ENCODE measurements around the gene HOXD1. TPM values are rescaled to one million over a fixed set of nuclear protein-coding genes. Genes with fewer than 3 reads are reported as not detected.

HOXD1 gene
- total and polyA plus RNA-seq, 2 donors (not counting 3 experiments of a cell fraction or from before 2014, with no cell fraction given) = 6.6 to 10.4 TPM

DNA sequence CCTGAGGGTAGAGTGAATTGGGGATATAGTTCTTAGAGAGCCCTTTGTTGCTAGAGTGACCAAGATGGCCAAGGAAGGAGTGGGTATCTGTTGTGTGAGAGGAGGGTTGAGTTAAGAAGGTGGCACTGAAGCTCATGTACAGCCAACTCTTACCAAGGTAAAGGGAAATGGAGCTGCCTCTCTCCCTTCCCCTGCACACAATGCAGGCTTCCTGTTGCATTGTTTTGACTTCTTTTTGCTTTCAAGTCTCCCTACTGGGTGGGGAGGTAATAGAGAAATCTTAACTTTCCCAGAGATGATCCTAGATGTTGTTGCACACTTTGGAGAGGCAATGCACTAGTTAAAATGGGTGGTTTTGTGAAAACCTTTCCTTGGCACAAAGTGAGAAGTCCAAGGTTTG lies 23.8 kb downstream of the HOXD1 start:
- no peaks in the 10 kb centered on the region for H3K27me3 ChIP-seq (ENCODE audit: control insufficient read depth in 2 of 2, insufficient read depth in 2 of 2, low read length in 2 of 2)
- BruUV-seq (replicated peaks) = no TSS peak
- ChIA-PET POLR2A (no interaction called here), CTCF (interaction anchor here (1.0 to 1.7 kb wide), 5 partner anchors 11 to 342 kb away, joined by 3 to 5 read pairs (median 3); no protein-coding TSS in a partner anchor)
- H3K36me3 ChIP-seq (ENCODE audit: control insufficient read depth in 2 of 2, extremely low read depth in 1 of 2, insufficient read depth in 2 of 2, low read length in 2 of 2) = no peaks in the 10 kb centered on the region
- intact Hi-C loops (cut with micrococcal nuclease) = no loop called here
- FAIRE-seq = no peak
- no peaks in the 10 kb centered on the region for H3K9me3 ChIP-seq (replicated peaks; ENCODE audit: control insufficient read depth, insufficient read depth, low read length)
- H3K4me2 ChIP-seq (ENCODE audit: insufficient read depth, low read length) = no peak overlapping the region
- H3K4me1 ChIP-seq (ENCODE audit: control insufficient read depth, extremely low read depth, insufficient read depth, low read length) = peaks cover 6% of the 10 kb centered on the region
- H3K9ac ChIP-seq (replicated peaks; ENCODE audit: extremely low read depth, insufficient read depth, low read length) = no peak overlapping the region
- no peak overlapping the region for H3K27ac ChIP-seq (ENCODE audit: insufficient read depth, low read depth, low read length)
- H3K4me3 ChIP-seq (replicated peaks in 1 of 3; ENCODE audit: insufficient read depth in 1 of 3, low read depth in 1 of 3, low read length in 3 of 3) = no peak overlapping the region
- H3K9me1 ChIP-seq (replicated peaks; ENCODE audit: control insufficient read depth, extremely low read depth, insufficient read depth, low read length) = no peaks in the 10 kb centered on the region
- dilution Hi-C loops (cut with MboI; ENCODE audit: extremely low pct_ligation_motif_present, low sequenced_read_pairs) = no loop called here
- H2AFZ ChIP-seq (ENCODE audit: low read depth, low read length) = peak overlapping the region; percentile 0
- H3K79me2 ChIP-seq (ENCODE audit: control insufficient read depth, insufficient read depth, low read length) = no peaks in the 10 kb centered on the region
- peak; percentile 69 for DNase-seq (ENCODE audit: low read depth, low spot score)
- no peak for TF ChIP-seq JUN (IDR thresholded peaks at IDR 0.05; ENCODE audit: borderline replicate concordance, insufficient read depth, insufficient read length, low read depth)
- TF ChIP-seq, protein P1, sequence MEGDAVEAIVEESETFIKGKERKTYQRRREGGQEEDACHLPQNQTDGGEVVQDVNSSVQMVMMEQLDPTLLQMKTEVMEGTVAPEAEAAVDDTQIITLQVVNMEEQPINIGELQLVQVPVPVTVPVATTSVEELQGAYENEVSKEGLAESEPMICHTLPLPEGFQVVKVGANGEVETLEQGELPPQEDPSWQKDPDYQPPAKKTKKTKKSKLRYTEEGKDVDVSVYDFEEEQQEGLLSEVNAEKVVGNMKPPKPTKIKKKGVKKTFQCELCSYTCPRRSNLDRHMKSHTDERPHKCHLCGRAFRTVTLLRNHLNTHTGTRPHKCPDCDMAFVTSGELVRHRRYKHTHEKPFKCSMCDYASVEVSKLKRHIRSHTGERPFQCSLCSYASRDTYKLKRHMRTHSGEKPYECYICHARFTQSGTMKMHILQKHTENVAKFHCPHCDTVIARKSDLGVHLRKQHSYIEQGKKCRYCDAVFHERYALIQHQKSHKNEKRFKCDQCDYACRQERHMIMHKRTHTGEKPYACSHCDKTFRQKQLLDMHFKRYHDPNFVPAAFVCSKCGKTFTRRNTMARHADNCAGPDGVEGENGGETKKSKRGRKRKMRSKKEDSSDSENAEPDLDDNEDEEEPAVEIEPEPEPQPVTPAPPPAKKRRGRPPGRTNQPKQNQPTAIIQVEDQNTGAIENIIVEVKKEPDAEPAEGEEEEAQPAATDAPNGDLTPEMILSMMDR (IDR thresholded peaks at IDR 0.05; ENCODE audit: extremely low read depth in 1 of 2, insufficient read depth in 1 of 2, low read depth in 1 of 2, low read length in 2 of 2) = no peak
- TF ChIP-seq EZH2 (IDR thresholded peaks at IDR 0.05; ENCODE audit: borderline replicate concordance, low read depth, low read length, severe bottlenecking) = no peak
- no peak for TF ChIP-seq POLR2AphosphoS5 (IDR thresholded peaks at IDR 0.05; ENCODE audit: insufficient read depth, low read depth, low read length)
- no peak for TF ChIP-seq FOS (IDR thresholded peaks at IDR 0.05; ENCODE audit: borderline replicate concordance, insufficient read depth, low read length)
- no peak for TF ChIP-seq POLR2A (IDR thresholded peaks at IDR 0.05; ENCODE audit: low read depth, low read length)
- no peak for TF ChIP-seq GATA2 (IDR thresholded peaks at IDR 0.05; ENCODE audit: insufficient read depth, insufficient read length, low read depth, low read length)
- TF ChIP-seq MAX (IDR thresholded peaks at IDR 0.05; ENCODE audit: insufficient read depth, insufficient read length) = no peak
- no peak for TF ChIP-seq MYC (IDR thresholded peaks at IDR 0.05; ENCODE audit: low read depth, low read length)
- H4K20me1 ChIP-seq (replicated peaks; ENCODE audit: control insufficient read depth, extremely low read depth, insufficient read depth, low read length) = no peaks in the 10 kb centered on the region

Measured in endothelial cell of umbilical vein (primary cell).